CD4-positive, alpha-beta T cell treated with Interleukin-4 for 4 hours (primary cell): ENCODE results near the gene MKI67.
A peak's percentile ranks its signal among the peaks of the same experiment; 100 is the strongest.

Source experiments
- DNase-seq: peaks from one replicate; pipeline ENCODE4 v3.0.0-alpha.2; 2020

The MKI67 gene

GRCh38 chr10:128081720-128082119 is 44.5 kb downstream of the MKI67 start:
- DNase-seq = no peak

DNA sequence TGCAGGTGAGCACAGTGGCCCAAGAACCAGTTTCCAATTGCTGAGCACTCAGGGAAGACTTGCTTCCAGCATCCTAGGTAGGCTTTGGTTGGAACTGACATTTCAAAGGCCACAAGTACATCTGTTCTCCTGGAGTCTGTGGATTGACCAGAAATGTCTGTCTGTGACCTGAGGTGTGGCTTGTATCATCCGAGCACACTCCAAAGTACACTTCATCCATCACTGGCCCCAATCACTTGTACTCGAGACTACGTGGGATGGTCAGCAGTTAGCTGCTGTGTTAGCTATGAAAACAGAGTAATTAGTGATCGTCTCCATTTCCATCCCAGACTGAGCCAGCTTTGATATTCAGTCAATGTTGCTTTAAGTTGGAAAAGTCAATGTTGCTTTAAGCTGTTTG is 45.0 kb downstream of the MKI67 start:
- no peak for DNase-seq

DNA sequence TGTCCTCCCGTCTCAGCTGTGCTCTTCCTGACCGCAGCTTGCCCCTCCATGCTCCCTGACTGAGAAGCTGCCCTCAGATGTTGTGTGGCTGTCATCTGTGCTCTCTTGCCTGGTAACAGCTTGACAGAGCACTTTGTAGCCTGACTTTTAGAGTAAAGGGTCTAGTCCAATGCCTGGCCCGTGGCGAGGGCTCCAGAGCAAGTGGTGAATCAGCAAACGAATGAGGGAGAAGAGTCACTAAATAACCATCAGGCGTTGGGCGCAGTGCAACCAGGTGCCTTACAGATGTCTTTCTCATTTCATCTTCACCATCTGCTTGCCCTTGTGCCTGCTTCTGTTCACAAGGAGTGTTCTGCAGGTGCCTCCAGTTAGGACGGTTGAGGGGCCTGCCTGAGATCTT is 45.6 kb downstream of the MKI67 start:
- DNase-seq = no peak

- no peak for DNase-seq
Observed at GRCh38 chr10:128080231-128080630, 46.0 kb downstream of the MKI67 start.

- DNase-seq = peak; percentile 35
Observed at GRCh38 chr10:128078136-128078969, 47.9 kb downstream of the MKI67 start.

GRCh38 chr10:128077155-128077875 is 48.9 kb downstream of the MKI67 start:
- no peak for DNase-seq

DNA sequence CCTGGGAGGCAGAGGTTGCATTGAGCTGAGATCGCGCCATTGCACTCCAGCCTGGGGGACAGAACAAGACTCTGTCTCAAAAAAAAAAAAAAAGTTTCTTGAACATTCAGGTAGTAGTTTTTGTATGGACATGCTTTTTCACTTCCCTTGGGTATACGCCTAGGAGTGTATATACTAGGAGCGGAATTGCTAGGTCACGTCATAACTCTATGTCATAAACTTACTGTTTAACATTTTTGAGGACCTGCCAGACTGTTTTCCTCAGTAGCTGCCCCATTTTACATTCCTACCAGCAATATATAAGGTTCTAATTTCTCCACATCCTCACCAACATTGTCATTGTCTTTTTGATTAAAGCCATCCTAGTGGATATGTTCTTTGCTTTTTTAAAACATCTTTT is 51.6 kb downstream of the MKI67 start:
- DNase-seq = no peak

GRCh38 chr10:128073890-128074289 is 52.3 kb downstream of the MKI67 start:
- no peak for DNase-seq

DNA sequence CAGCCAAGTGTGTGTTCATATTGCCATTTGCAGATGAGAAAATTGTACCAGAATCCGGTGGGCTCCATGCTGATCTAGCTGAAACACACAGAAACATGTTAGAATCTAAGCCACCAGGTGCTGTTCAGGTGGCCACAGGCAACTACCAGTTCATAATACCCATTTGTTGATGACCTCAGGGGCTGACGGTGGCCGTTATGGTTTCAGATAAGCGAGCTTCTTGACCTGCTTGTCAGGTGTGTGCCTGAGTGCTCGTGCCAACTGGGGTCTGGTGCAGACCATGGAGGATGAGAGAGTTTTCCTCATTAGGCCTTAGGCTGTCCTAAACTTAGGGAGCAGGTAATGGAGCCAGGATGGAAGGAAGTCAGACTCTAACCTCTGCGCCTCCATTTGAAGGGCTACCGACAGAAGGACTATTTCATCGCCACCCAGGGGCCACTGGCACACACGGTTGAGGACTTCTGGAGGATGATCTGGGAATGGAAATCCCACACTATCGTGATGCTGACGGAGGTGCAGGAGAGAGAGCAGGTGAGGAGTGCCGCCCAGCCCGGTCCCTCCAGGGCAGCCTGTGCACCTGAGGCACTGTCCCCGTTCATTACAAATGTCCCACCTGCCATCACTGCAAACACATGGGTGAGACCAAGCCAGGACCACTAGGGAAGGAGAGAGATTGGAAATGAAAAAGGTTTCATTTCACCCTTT is 53.1 kb downstream of the MKI67 start:
- no peak for DNase-seq

DNA sequence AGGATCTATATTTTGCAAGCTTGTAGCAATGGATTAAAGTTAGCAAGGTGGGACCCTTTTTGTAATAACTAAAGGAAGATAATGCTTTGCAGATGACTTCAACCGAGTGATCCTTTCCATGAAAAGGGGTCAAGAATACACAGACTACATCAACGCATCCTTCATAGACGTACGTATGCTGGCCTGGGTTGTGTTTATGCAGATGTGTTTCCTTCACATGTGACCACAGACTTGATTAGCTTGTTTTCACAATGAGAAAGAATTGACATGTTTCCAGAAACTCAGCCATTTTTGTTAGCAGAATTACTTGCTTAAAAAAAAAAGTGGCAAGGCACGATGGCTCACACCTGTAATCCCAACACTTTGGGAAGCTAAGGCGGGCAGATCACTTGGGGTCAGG is 54.2 kb downstream of the MKI67 start:
- no peak for DNase-seq

DNA sequence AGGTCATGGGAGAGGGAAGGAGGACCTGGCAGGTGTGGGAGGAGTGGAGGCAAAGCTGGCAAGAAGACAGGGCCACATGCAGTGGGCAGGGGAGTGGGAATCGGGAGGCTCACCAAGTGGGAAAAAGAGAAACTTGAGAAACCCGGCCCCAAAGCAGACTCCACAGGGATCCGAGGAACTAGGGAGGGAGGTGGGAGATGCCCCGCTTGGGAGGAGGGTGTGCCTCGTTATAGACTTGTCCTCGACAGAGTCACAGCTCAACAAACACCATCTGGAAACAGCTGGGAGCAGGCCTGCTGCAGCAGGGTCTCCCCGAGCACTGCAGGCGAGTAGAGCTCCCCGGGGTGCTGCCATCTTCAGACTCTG is 54.8 kb downstream of the MKI67 start:
- DNase-seq = no peak

- DNase-seq = no peak
Observed at GRCh38 chr10:128070721-128071416, 55.4 kb downstream of the MKI67 start.

DNA sequence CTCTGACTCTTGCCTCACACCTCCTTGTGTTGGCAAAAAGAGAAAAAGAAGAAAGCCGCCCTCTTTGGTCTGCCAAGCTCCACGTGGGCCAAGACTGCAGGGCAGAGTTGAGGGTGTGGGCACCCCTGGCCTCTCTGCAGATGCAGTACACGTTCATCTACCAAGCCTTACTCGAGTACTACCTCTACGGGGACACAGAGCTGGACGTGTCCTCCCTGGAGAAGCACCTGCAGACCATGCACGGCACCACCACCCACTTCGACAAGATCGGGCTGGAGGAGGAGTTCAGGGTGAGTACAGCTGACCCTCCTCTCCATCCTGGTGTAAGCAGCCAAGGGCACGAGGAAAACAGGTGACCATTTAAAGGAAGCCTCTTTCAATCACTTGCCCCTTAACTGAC is 56.1 kb downstream of the MKI67 start:
- no peak for DNase-seq

- DNase-seq = peak; percentile 76
Observed at GRCh38 chr10:128069351-128070051, 56.7 kb downstream of the MKI67 start.

- no peak for DNase-seq
Observed at GRCh38 chr10:128068398-128069285, 57.6 kb downstream of the MKI67 start.

- DNase-seq = no peak
Observed at GRCh38 chr10:128067691-128068397, 58.4 kb downstream of the MKI67 start.

DNA sequence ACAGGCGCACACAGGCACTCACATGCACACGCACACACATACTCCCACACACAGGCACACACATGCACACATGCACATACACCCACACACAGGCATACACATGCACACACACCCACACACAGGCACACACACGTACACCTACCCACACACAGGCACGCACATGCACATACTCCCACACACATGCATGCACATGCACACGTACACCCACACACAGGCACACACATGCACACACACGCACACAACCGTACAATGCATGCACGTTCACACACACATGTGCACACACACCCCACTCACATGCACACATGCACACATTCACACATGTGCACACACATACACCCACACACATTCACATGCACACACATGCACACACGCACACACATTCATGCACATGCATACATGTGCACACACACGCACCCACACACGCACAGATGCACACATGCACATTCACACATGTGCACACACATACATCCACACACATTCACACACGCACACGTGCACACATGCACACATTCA is 59.3 kb downstream of the MKI67 start:
- DNase-seq = no peak

GRCh38 chr10:128065881-128066534 is 60.2 kb downstream of the MKI67 start:
- DNase-seq = no peak

GRCh38 chr10:128064970-128065580 is 61.1 kb downstream of the MKI67 start:
- no peak for DNase-seq
